ENCODE results near the gene BCKDHA.
A peak's percentile ranks its signal among the peaks of the same experiment; 100 is the strongest.
"Not testable (repeated sequence)": the region's sequence is repeated elsewhere in the genome, so short reads cannot be mapped to it uniquely, and the experiment has no call there.

BCKDHA gene

GRCh38 chr19:41427647-41428480 lies 30.2 kb downstream of the BCKDHA start:
- peak; percentile 90 for DNase-seq

- DNase-seq: no peak
These were observed 30.9 kb downstream of the BCKDHA start for GRCh38 chr19:41428481-41428859.

GRCh38 chr19:41430922-41431321 lies 33.3 kb downstream of the BCKDHA start:
- no peak for DNase-seq

- peak; percentile 46 for DNase-seq
These were observed 34.1 kb downstream of the BCKDHA start for GRCh38 chr19:41431426-41432386.

- DNase-seq: no peak
These were observed 35.6 kb downstream of the BCKDHA start for GRCh38 chr19:41433171-41433570.

DNA sequence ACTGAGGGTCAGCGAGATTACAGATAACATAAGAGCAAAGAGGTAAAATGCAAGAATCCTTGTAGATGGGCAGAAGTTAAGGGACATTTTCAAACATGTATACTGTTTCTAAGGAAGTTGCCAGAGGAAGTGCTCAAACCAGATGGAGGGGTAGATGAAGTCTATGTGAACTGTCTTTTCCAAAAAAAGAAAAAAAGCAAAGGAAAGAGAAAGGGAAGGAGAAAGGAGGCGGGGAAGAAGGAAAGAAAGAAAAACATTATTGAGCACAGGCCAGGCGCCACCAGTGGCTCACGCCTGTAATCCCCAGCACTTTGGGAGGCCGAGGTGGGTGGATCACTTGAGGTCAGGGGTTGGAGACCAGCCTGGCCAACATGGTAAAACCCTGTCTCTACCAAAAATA lies 36.8 kb downstream of the BCKDHA start:
- no peak for DNase-seq

DNA sequence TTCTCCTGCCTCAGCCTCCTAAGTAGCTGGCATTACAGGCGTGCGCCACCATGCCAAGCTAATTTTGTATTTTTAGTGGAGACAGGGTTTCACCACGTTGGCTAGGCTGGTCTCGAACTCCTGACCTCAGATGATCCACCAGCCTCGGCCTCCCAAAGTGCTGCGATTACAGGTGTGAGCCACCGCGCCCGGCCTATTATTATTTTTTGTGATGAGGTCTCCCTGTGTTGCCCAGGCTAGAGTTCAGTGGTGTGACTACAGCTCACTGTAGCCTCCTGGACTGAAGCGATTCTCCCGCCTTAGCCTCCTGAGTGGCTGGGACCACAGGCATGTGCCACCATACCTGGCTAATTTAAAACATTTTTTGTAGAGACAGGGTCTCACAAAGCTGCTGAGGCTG lies 37.8 kb downstream of the BCKDHA start:
- not testable (repeated sequence) for DNase-seq

- no peak for DNase-seq
These were observed 38.5 kb downstream of the BCKDHA start for GRCh38 chr19:41435936-41436673.

DNA sequence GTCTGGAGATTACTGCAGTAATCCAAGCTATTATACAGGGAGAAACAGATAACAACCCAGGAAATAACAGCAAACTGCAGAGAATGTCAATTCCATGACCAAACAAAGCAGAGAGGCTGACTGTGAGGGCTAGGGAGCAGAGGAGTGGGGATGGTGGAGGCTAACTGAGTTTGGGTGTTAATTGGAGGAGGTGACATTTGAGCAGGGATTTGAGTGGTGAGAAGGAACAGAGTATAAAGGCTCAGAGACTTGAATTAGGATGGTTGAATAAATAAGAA lies 39.0 kb downstream of the BCKDHA start:
- no peak for DNase-seq

DNA sequence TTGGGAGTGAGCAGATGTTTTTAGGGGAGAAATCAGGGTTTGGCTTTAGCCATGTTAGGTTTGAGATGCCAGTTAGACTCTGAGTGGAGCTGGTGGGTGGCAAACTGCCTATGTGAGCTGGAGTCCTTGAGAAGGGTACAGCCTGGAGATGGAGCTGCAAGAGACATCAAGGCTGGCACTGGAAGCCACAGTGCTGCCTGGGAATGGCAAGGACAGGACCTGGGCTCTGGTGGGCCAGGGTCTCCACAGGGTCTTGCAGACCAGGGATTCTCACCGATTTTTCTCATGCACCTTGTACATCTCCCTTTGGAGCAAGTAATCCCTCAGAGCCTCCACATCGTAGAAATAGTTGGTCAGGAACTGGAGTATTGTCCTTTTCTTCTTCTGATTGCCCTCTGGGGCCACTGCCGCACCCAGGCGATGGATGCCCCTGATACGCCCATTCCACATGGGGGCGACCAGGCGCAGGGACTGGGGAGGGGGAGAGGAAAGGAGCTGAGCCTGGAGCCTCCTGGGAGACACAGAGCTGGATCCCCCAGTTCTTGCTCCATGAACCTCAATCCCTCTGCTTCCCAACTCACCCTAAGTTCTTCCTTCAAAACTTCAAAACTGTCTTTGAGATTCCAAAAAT lies 40.4 kb downstream of the BCKDHA start:
- DNase-seq: no peak

- DNase-seq: peak; percentile 94
These were observed 42.0 kb downstream of the BCKDHA start, which contains the start of gene DMAC2 for GRCh38 chr19:41439441-41440222. Gene DMAC2, minus strand, starts transcription at chr19:41439912. Its CDS starts 13 bp downstream, at chr19:41439899.

DNA sequence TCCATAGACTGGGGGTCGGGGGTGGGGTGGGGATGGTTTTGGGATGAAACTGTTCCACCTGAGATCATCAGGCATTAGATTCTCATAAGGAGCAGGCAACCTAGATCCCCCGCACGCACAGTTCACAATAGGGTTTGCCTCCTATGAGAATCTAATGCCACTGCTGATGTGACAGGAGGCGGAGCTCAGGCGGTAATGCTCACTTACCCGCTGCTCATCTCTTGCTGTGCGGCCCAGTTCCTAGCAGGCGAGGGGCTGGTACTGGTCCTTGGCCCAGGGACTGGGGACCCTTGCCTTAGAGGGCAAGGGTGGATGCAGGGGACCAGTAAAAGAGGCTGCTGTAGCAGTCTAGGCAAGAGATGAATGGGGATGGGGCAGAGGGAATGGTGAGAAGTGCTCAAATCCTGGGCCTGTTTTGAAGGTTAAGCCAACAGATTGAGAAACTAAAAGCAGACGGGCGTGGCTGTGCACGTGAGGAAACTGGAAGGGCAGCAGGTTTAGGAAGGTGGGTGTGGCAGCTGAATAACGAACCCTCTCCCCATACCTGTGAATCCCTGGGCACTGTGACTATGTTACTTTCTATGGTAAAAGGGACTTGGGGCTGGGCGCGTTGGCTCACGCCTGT lies 43.8 kb downstream of the BCKDHA start:
- no peak for DNase-seq

GRCh38 chr19:41442473-41443355 lies 45.1 kb downstream of the BCKDHA start, which contains the start of gene ERICH4:
Gene ERICH4, plus strand, starts transcription at chr19:41443156. Its CDS starts 14 bp downstream, at chr19:41443170.
- no peak for DNase-seq

DNA sequence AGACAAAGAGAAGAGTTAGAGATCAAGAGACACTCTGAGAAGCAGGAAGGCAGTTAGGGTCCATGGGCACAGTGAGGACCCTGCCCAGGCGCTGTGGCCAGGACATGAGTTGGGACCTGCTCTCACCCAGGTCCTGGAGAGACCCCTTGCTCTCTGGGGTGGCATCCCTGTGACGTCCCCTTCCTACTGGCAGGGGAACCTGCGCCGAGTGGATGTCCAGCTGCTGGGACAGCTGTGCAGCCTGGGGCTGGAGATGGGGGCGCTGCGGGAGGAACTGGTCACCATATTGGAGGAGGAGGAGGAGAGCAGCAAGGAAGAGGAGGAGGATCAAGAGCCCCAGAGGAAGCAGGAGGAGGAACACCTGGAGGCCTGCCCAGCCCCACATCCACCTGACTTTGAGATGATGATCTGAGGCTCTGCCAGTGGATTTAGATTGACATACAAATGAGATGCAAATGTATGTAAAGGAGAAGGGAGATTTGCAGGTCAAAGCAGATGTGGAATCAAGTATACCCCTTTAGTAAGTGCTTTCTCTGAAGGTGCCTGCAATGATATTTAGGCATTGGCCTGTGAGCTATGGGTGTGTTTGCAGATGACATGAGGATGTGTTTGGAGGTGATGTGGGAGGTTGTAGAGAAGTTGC lies 46.3 kb downstream of the BCKDHA start:
- DNase-seq: no peak

- DNase-seq: no peak
These were observed 48.0 kb downstream of the BCKDHA start for GRCh38 chr19:41445575-41445974.

DNA sequence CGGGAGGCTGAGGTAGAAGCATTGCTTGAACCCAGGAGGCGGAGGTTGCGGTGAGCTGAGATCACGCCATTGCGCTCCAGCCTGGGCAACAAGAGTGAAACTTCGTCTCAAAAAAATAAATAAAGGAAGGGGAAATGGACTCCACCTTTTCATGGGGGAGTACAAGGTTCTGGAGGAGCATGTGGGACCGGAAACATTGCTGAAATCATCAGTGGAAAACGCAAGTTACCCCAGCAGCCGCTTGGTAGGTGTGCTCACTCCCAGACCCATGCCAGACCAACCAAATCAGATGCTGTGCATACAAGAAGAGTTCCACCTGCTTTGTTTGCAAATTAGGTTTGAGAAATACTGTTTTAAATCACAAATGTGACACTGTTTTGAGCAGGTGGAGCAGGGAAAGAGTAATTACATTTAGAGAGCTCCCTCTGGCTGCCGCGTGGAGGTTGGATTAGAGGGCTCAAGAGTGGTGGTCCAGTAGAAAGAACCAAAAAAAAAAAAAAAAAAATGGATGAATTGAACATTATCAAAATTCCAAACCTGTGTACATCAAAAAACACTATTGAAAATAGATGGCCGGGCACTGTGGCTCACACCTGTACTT lies 50.2 kb downstream of the BCKDHA start:
- peak; percentile 6 for DNase-seq

DNA sequence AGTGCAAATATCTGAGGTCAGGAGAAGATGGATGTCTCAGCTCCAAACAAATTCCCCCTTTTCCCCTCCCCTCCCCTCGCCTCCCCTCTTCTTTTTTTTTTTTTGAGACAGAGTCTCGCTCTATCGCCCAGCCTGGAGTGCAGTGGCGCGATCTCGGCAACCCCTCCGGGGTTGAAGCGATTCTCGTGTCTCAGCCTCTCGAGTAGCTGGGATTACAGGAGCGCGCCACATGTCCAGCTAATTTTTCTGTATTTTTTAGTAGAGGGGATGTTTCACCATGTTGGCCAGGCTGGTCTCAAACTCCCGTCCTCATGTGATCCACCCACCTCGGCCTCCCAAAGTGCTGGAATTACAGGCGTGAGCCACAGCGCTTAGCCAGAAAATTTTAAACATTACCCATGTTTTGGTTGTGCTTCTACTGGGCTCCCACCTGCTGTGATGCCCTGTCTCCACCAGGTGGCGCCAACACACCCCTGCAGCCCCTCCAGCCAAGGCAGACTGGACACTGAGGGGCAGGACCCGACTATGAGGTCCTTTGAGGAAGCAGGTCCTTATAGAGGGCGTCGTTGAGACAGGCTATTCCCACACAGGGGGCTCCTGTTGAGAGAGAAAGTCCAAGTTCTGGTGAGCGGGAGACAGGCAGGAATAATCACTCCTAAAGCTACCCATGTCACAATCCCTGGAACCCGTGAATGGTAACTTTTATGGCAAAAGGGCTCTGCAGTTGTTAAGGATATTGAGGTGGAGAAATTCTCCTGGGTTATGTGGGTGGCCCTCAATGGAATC lies 51.7 kb downstream of the BCKDHA start:
- no peak for DNase-seq

DNA sequence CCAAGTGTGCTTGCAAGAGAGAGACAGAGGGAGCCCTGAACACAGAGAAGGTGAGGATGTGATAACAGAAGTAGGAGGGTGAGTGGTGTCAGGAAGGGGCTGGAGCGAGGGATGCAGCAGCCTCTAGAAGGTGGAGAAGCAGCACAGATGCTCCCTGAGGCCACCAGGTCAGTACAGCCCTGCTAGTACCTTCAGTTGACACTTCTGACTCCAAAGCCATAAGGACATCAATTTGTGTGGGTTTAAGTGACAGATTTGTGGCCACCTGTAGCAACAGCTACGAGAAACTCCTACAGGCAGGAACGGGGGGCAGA lies 52.2 kb downstream of the BCKDHA start:
- no peak for DNase-seq

Data from GF-D8 (cell line).